CD4-positive, alpha-beta T cell treated with Interleukin-21 for 1 hour (primary cell): ENCODE measurements around the gene PEX14.

Experiments
- DNase-seq: peaks from one replicate; pipeline ENCODE4 v3.0.0-alpha.2; 2020

The PEX14 gene

DNA sequence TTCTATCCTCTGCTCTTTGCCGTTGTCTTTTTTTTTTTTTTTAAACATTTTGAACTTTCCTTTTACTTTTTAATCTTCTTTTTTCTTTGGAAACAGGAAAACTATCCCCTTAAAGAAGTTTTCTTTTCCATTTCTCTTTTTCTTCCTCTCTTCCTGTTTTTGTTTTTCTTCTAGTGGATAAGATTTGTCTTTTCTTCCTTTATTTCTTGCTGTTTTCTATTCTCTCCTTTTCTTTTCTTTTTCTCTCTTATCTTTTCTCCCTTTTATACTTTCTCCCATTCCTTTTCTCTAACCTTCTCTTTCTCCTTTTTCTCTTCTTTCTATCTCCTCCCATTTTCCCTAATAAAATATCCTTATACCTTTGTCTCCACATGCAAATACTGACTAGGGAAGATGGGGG lies 46.2 kb downstream of the PEX14 start:
- no peak for DNase-seq

DNA sequence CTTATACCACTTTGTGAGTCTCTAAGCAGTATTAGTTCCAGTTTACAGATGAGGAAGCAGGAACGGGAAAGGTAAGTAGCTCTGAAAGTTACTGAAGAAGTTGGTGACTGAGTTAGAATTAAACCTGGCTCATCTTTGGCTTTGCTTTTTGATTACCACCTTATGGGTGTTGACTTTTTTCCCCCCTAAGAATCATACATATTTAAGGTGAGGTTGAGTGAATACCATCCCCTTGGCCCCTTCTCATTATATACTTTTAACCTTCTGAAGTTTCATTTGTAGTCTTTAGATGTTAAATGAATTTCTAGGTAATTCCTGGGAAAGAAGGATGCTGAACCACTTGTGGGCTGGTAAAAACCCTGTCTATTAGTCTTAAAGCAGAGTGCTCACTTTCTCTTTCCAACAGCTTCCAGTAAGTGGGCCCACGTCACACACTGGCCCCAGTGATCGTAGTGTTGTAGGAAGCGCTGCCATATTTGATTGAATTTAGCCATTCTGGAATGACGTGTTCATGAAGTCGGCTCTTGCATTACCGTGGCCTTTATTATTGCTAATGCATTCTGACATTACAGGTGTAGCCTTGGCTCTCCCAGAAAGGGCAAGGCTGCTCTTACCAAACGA lies 46.9 kb downstream of the PEX14 start:
- DNase-seq = no peak

DNA sequence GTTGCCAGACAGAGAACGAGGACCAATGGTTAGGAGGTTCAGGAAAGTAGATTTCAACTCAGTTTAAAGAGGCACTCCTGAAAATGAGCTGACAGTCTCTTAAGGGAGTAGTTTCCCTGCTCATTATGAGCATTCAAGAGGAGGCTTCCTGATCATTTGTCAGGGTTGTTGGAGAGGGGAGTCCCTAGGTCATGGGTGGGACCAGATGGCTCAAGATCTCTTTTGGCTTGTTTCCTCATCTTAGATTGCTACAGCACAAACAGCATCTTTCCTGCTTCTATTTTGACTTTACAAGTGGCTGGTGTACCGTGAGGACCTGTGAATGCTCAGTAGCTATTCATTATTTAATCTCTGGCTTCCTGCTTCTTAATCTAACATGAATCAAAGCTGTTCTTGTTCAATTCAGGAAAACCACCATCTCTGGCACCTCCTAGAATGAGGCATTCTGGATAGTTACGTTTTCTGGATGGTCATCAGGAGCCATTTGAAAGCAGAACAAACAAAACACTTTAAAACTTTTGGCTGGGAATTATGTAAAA lies 47.6 kb downstream of the PEX14 start:
- DNase-seq = no peak

DNA sequence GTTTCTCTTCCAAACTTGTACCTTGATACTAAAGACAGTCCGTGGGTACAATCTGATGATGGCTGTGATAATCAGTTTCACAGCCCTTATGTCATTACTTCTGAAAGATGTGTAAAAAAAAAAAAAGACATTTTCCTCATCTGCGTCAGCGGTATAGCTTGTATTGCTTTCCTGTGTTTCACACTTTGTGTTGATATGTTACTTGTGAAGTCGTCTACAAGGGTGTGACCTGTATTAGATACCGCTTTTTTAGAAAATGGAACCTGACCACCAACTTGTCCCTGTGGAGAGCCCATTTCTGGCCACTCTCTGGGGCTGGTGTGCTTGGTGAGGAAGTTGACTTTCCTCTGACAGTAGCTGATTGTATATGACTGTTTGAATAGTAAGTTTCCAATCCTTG lies 50.5 kb downstream of the PEX14 start:
- DNase-seq = peak; percentile 59

DNA sequence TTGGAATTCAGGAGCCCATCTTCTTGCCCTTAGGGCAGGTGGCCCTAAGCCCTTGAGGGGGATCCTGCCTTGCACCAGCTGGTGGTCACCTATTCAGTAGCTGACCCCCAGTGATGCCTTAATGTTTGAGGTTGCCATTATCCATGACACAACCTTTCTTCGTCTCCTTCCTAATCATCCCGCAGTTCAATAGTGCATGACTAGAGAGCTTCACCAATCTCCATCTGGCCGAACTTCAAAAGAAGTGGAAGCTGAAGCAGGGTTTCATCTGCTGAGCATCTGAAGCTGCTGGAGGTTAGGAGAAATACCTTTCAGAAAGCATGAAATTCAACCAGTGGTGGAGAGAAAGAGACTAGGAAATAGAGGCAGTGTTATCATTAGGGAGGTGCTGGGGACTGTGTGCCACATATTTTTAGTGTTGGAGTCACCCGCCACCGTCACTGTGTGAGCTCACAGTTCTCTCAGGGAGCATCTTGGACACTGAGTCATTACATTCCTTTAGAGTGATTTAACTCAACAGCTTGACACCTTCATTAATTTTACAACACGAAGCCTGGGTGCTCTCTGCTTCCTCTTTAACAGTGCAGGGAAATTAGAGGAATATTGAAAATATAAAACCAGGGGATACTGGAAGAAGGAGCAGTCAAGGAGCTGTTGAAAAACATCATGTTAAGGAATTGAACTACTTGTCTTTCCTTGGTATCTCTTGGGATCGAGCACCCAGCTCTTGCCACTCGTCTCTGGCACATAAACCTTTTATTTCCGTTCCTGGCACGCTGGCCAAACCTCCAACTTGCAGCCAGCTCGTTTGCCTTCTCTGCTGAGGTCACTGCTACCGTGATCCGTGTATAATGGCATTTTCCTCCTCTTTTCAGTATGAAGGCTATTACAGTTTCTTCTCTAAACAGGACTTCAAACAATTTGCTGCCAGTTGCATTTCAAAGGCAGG lies 53.6 kb downstream of the PEX14 start:
- no peak for DNase-seq

DNA sequence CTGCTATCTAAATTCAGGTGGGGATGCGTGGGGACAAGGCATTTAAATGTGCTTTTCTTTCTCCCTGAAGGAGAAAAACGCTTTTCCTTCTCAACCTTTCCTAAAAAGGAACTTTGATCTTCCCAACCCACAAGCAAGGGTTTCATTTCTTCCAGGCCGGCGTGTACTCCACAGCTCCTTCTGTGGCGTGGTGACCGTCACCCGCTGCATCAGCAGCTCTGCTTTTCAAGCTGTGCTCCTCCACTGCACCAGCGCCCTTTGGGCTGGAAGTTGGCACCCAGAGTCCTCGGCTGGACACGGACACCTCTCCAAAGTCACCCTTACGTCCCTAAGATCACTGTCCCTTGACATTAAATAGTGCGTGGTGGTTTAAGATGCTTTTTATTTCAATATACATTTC lies 54.3 kb downstream of the PEX14 start:
- no peak for DNase-seq

DNA sequence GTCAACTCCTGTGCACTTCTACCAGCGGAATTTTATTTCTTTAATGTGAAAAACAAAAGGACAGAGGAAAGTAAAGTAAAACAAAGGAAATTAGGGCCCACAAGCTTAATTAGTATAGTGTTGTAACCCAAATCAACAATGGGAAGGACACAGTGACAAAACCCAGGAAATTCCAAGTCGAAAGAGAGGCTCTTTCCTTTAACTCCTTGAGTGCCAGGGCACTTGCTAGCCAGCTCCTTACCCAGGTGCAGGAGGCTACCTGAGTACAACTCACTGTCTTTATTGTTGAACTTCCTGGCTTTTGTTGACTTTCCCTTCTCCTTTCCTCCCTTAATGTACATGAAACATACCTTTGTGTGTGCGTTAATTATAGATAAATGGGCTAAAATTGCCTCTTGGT lies 55.0 kb downstream of the PEX14 start:
- DNase-seq = no peak

DNA sequence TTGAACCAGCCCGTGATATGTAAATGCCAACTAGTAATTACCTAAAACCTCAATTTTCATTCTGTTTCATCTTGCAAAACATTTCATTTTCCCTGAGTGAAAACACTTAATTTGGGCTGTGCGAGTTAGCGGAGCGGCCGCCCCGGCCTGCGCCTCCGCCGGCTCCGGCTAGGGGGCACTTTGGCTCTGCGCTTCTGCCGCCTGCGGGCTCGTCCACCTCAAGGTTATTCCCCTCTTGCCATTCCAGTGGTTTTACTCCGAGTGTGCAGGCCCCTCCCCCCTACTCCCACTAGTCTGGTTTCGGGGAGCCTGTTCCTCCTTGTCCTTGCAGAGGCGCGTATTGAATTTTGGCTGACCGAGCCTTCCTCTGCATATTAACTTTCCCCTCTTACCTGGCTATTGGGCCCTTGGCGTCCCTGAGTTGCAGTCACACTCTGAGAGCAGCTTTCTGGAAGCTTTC lies 55.6 kb downstream of the PEX14 start:
- DNase-seq = no peak

DNA sequence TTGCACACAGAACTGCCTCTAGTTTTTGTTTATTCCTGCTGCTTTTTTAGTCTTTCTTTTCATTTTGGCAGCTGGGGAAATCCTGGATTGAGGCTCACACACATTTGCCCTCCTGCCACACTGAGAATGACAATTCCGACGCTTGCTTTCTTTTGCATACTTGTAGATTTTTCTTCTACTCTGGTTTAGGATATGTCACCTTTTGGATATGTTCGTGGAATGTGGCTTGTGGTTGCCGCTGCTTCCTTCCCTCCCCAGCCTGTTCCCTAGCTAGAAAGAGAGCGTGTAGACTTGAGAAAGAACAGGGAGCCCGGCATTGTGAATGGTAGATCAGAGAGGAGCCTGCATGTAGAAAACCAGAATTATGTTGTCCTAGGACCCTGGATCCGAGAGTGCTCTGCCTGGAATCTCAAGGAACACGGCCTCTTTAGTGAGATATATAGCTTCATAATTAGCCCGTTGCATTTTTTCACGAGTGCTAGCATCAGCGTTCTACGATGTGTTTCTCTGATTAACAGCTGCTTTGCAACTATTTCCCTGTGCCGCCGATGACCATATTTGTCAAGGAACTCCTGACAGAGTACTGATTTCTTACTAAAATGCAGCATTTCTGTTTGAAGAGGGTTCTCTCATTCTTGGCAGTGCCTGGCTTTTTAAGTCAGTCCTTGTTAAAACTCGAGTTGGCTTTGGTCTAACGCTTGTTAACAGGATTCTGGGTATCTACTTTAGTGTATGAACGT lies 56.2 kb downstream of the PEX14 start:
- no peak for DNase-seq

DNA sequence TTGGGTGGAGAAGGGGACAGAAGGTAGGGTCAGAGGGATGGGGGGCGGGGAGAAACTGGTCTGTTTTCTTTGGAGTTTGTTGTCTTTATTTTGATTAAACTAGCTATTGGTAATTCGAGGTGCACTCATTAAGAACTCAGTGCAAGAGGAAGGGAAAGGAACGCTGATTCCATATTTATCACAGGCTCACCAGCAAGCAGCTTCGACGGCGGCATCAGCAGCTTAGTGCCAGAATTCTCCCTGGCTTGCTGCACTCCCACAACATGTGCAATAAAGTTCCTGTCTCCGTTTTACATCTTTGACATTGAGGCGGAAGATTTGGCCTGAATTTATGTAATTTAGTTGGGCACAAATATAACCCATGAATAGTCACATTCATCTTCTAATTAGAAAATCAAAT lies 57.6 kb downstream of the PEX14 start:
- DNase-seq = no peak

DNA sequence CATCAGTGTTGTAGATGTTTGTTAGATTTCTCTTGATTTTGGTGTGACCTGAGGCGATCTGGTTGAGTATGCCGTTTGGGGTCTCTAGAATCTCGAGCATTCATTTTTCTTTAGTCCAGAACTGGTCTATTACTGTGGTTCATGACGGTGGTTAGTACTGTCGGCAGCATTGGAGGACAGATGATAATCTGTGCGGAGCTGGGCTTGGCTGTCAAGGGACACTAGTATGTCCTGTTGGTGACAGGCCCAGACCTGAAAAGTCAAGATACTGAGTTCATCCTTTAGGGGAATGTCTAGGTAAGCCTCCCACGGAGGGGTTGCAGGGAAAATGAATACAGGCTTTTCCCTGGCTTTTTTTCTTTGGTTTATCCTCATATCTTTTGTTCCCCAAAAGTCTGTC lies 59.8 kb downstream of the PEX14 start:
- DNase-seq = no peak

DNA sequence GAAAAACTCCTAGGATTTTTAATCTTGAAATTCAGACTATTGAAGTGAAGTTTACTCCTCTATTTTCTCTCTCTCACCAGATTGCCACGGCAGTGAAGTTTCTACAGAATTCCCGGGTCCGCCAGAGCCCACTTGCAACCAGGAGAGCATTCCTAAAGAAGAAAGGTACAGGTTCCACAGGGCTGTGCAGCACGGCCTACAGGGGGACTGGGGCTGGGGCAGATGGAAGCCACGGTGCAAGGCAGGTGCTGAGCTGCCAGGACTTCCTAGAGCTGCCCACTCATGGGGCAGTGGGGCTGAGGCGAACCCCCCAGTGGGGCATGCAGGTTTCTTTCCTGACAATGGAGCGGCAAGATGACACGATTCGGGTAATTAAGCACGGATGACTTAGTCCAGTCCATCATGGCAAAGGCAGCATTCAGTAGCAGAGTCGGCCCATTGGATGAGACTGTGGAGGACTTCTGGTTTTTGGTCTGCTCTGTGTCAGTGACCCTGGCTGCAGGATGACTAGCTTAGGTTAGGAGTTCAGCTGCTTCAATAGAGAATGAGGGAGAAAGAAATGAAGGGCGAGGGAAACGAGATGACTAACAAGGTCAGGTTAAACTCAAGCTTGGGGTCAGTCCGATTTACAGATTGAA lies 61.5 kb downstream of the PEX14 start:
- DNase-seq = no peak

DNA sequence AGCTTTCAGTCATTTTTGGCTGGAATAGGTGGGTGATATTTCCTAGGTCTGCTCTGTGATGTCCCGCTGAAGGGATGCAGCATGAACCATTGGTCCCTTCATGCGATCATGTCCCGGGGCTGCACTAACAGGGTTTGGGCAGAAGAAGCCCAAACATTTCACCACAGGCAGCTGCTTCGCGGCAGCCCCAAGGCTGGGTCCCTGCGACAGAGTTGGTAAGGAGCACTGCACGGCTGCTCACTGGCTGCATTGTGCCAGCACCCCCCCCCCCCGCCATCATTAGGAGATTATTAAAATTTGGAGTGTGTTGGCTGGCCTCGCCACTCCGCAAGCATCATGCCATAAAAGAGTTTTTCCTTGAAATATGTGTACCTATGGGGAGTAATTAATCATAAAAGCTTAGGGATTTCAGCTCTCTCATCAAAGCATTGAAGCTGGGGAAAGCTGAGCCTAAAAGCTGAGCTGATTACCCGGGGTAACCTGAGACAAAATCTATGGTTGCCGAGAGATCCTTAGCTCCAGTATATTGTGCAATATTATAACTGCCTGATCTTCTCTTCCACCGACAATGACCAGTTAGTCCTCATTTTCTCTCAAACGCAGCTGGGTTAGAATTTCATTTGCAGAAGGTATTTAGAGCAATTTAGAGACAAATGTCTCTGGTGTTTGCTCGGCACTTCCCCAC lies 62.5 kb downstream of the PEX14 start:
- no peak for DNase-seq

DNA sequence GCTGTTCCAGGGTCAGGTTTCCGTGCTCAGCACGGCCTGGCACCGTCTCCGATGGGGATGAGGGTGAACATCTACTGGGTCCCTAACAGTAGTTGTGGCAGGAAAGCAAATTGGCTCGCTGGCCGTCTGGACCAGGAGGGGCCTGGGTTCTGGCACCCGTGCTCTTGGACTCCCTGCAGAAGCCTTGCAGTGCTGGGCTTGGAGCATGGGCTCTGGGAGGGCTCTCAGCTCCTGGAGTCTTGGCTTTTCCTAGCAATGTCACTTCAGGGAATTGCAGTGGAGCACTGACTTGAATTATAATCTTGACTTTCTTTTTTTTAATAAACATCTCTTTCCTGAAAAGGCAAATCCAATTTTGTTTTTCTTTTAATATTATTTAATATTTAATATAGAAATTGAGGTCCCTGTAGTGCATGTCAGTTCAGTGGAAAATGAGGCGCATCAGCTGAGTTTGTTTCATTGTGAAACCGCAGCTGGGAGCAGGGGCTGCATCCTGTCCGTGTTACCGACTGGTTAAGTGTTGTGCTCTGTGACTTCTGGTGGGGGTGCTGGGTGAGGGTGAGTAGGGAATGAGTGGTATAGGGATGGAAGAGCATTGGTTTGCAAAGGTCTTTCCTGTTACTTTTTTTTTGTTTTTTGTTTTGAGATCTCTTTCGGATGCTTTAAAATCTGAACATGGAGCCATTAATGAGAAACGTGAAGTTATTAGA lies 64.1 kb downstream of the PEX14 start:
- no peak for DNase-seq

DNA sequence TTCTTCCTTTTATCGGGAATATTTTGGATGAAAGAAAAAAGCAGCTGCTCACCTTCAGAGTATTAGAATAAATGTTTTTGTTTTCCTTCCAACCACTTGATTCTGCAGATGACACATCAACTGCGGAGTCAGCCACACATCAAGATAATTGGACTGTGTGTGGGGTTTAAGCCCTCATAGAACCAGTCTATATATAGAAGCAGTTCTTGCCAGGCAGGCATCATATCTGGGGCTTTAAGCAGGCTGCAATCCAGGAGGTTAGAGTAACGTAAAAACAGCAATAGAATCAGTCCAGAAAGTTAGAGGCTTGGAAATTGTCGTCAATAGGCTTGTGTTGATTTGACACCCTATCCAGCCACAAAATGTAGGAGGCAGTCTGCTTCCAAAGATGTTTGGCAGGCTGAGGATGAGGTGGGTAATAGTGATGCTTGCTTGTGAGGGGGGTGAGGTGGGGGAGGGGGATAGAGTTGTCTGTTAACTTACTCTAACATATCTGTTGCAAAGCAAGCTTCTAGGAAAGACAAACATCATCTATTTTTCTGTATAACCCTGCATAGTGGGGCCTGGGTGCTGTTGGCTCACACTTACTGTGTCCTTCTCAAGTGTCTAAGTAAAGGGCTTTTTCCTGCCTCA lies 64.8 kb downstream of the PEX14 start:
- DNase-seq = no peak

DNA sequence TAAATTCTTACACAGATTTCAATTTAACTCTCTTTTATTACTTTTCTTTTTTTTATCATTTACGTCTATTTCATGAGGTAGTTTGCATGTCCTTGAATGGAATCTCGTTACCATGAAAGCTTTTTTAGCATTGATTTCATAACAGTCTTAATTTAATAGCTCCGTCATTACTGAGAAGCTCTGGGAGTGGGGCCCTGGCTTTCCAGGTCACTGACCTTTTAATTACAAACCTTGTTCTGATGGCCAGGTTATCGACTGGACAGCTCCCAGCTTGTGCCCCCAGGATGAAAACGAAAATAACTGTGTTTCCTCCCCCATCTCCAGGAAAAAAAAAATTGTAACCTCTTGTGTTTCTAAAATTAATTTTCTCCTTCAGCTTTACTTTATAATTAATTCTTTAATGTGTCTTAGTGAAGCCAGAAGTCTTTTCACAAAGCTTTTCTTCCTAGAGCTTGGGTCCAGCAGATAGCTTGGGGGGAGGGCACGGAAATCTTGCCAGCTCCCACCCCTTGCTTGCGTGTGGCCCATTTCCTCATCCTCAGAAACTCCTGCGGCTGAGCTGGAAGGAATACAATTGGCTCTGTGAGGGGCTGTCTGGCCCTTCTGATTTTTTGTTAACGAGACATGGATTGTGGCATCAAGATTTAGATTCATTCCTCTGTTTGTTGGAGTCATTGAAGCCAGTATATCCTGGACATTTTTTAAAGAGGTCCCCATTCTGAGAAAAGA lies 65.7 kb downstream of the PEX14 start:
- DNase-seq = no peak

DNA sequence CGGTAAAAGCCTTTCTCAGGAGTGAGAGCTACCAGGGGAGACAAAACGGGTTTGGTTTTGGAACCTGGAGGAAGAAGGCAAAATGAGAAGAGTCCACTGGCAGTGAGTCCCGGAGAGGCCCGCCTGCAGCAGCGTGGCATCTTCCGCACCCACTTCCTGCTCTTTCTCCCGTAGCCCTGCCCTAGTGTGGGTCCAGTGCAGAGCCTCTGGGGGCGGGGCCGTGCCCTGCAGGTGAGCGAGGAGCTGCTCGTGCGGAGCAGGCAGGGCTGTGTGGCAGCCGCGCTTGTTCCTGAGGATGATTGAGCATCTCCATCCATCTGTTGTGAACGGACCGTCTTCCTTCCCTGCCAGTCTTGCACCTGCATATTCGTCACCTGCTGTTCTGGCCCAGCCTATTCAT lies 66.5 kb downstream of the PEX14 start:
- DNase-seq = no peak

DNA sequence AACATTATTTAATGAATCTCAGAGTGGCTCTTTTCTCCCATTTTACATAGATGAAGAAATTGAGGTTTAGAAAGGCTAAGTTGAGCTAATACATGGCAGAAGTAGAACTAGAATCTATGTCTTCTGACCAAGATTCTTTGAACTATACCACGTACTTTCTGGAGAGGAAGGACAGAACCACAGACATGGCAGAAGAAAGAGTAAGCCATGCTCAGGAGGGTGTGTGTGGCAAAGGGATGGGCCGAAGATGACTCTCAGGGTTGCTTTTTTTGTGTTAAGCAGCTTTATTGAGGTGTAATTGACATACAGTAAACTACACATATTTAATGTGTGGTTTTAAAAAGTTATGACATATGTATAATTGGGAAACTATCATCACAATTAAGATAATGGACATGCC lies 69.5 kb downstream of the PEX14 start:
- DNase-seq = peak; percentile 34

DNA sequence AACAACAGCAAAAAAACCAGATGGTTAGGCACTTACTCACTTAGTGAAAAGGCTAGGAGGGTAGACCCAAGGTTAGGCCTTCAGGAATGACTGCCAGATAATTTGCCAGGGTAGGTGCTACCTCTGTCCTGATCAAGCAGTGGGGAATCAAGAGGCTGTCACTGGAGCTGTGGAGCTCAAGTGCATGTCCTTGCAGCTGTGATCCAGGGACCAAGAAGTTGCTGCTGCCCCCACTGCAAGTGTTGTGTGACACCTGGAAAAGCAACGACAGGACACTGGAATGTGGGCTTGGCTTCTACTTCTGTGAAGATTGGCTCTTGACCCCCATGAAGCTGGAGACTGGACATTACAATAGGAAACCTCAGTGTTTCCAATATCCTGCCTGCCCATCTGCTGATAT lies 72.1 kb downstream of the PEX14 start:
- no peak for DNase-seq

DNA sequence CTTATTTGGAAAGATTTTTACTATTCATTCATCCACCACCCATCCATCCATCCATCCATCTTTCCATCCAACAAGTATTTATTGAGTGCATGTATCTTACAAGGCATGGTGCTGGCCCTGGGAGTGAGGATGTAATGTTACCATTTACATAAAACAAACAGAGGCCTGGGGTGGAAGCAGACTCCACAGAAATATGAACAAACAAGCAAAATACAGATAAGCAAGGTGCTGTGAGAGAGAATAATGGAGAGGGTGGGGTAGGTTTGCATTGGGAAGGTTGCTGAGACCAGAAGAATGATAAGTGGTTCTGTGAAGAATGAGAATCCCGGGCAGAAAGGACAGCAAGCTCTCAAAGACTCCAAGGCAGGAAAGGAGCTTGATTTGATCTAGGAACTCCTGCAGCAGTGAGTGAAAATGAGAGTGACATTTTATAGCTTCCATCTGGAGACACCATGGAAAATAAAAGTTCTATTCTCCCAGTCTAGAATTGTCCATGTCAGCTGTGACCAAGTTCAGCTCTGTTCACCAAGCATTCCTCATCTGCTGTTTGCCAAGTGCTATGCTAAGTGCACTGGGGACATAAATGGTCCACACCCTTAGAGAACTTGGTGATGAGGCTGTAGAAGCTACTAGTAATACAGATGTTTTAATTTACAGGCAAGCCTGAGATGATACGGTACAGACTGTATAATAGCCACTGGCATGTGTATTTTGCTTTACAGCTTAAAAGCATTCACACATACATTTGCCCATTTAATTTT lies 75.3 kb downstream of the PEX14 start:
- no peak for DNase-seq
